ENCODE measurements around the gene CASK.
A peak's percentile ranks its signal among the peaks of the same experiment; 100 is the strongest.

The CASK gene

DNA sequence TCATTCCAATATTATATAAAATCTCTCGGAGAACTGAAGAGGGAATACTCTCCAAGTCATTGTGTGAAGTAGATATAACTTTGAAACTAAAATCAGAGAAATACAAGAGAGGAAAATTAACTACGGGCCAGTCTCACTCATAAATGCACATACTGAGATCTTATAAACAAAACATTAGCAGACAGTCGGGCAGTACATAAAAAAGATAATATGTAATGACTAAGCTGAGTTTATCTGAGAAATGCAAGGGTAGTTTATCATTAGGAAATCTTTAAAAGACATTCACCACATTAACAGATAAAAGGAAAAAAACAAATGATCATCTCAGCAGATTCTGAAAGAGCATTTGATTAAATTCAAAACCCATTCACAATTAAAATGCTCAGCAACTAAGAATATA lies 359.5 kb downstream of the CASK start:
- TF ChIP-seq POLR2A (IDR thresholded peaks at IDR 0.05; ENCODE audit: extremely low read depth, insufficient read length) (no peak), MYC (IDR thresholded peaks at IDR 0.05; ENCODE audit: low read depth, low read length) (no peak)
- TF ChIP-seq, protein P1, sequence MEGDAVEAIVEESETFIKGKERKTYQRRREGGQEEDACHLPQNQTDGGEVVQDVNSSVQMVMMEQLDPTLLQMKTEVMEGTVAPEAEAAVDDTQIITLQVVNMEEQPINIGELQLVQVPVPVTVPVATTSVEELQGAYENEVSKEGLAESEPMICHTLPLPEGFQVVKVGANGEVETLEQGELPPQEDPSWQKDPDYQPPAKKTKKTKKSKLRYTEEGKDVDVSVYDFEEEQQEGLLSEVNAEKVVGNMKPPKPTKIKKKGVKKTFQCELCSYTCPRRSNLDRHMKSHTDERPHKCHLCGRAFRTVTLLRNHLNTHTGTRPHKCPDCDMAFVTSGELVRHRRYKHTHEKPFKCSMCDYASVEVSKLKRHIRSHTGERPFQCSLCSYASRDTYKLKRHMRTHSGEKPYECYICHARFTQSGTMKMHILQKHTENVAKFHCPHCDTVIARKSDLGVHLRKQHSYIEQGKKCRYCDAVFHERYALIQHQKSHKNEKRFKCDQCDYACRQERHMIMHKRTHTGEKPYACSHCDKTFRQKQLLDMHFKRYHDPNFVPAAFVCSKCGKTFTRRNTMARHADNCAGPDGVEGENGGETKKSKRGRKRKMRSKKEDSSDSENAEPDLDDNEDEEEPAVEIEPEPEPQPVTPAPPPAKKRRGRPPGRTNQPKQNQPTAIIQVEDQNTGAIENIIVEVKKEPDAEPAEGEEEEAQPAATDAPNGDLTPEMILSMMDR (IDR thresholded peaks at IDR 0.05; ENCODE audit: low read depth, low read length) = no peak
- TF ChIP-seq, protein P2, sequence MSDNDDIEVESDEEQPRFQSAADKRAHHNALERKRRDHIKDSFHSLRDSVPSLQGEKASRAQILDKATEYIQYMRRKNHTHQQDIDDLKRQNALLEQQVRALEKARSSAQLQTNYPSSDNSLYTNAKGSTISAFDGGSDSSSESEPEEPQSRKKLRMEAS (IDR thresholded peaks at IDR 0.05; ENCODE audit: low read depth, low read length) = no peak
- no peak for DNase-seq (ENCODE audit: low read depth)
- no peak overlapping the region for H3K4me3 ChIP-seq (ENCODE audit: low read depth, low read length)

DNA sequence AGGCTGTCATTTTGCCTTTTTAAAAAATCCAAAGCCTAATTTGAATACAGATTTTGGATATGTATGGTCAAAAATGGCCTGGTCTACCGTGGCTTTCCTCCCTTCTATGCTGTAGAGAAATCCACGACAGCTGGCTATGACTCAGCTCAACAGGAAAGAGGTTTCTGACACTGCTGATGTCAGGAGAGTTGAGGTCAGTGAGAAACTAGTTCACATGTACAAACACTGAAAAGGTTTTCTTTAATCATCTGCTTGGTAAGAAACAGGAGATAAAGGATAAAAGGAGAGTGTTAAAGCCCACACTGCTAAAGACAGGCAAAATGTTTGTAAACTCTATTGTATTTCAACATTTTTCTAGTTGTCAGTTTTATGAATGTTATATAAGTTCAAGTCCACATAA lies 362.3 kb downstream of the CASK start:
- DNase-seq (ENCODE audit: low read depth) = peak; percentile 66
- no peak overlapping the region for H3K4me3 ChIP-seq (ENCODE audit: low read depth, low read length)
- TF ChIP-seq, protein P1 (IDR thresholded peaks at IDR 0.05; ENCODE audit: low read depth, low read length) = no peak
- no peak for TF ChIP-seq MYC (IDR thresholded peaks at IDR 0.05; ENCODE audit: low read depth, low read length)
- TF ChIP-seq, protein P2 (IDR thresholded peaks at IDR 0.05; ENCODE audit: low read depth, low read length) = no peak
- no peak for TF ChIP-seq POLR2A (IDR thresholded peaks at IDR 0.05; ENCODE audit: extremely low read depth, insufficient read length)

DNA sequence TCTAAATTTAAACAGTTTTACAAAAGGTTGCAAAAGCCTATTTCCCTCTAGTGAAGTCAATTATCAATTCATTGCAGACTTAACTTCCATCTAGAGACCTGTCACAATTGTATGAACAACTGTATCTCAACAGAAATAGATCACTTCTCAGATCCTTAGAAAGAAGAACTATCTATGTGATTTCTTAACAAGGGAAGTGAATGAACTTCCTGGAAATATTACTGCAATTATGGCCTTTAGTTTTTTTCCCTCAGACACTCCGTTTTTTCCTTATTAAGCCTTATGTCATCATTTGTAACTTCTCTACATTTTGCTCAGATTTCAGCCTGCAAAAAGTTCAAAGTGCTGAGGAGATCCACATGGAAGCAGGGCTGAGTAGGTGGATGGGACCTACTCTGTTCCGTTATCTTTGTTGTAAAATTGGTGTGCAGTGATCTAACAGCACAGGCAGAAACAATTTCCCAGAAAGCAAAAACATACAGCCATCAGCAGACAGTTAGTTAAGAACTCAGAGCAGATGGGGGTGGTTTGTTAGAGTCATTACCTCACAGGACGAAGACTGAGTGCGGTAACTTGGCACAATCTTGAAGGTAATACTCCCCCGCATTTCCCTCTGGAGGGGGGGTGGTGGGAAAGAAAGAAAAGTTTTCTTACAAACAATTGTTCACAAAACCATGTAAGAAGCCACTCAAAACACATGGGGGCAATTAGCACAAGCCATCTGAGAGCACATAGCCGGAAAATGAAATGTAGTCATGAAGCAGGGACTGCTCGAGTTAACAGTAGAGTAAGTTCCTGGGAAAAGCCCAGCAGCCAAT lies 363.9 kb downstream of the CASK start:
- TF ChIP-seq, protein P2 (IDR thresholded peaks at IDR 0.05; ENCODE audit: low read depth, low read length) = no peak
- no peak for TF ChIP-seq POLR2A (IDR thresholded peaks at IDR 0.05; ENCODE audit: extremely low read depth, insufficient read length)
- TF ChIP-seq, protein P1 (IDR thresholded peaks at IDR 0.05; ENCODE audit: low read depth, low read length) = no peak
- TF ChIP-seq MYC (IDR thresholded peaks at IDR 0.05; ENCODE audit: low read depth, low read length) = no peak
- H3K4me3 ChIP-seq (ENCODE audit: low read depth, low read length) = no peak overlapping the region
- DNase-seq (ENCODE audit: low read depth) = peak; percentile 56

DNA sequence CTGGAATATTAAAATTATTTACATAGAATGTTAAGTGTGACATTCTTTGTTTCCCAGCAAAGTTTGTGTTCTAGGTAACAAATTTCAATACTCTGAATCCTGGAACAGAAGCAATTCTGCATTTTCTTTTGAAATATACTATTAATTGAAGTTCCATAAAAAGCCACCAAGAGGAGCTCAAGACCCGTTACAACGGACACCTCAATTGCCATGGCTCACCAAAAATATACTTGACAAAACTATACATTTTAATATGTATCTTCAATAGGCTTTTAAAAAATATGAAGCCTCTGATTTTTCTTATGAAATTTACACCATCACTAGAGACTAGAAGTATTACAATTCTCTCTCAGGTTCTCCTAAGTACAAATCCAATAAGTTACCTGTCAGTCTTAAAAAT lies 364.8 kb downstream of the CASK start:
- peak; percentile 36 for DNase-seq (ENCODE audit: low read depth)
- TF ChIP-seq POLR2A (IDR thresholded peaks at IDR 0.05; ENCODE audit: extremely low read depth, insufficient read length) (no peak), MYC (IDR thresholded peaks at IDR 0.05; ENCODE audit: low read depth, low read length) (no peak)
- TF ChIP-seq, protein P1 (IDR thresholded peaks at IDR 0.05; ENCODE audit: low read depth, low read length) = no peak
- TF ChIP-seq, protein P2 (IDR thresholded peaks at IDR 0.05; ENCODE audit: low read depth, low read length) = no peak
- H3K4me3 ChIP-seq (ENCODE audit: low read depth, low read length) = no peak overlapping the region

DNA sequence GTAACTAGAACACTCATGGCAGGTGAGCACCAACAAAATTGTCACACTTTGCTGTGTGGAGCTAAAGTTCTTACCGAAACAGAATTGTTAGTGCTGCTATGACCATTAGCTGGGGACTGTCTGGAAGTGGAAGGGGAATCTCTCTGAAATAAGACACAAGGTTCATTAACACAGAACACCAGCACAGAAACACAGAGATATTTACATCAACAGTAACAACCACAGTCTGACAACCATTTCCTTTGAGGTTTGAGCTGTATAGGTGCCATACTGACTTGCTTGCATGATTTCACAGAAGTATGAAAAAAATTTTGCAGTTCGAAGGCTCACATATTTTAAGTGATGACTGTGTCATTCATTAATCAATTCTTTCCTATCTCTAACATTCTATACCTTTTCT lies 366.4 kb downstream of the CASK start:
- DNase-seq (ENCODE audit: low read depth) = no peak
- no peak overlapping the region for H3K4me3 ChIP-seq (ENCODE audit: low read depth, low read length)
- TF ChIP-seq, protein P2 (IDR thresholded peaks at IDR 0.05; ENCODE audit: low read depth, low read length) = no peak
- no peak for TF ChIP-seq MYC (IDR thresholded peaks at IDR 0.05; ENCODE audit: low read depth, low read length)
- TF ChIP-seq, protein P1 (IDR thresholded peaks at IDR 0.05; ENCODE audit: low read depth, low read length) = no peak
